ENCODE results near the gene ATP2A3.

The ATP2A3 gene

GRCh38 chr17:3973495-3974137 is 9.4 kb upstream of the ATP2A3 start:
- FAIRE-seq (no peak), DNase-seq (ENCODE audit: low spot score) (no peak)

- FAIRE-seq (no peak), DNase-seq (ENCODE audit: low spot score) (no peak)
Observed at GRCh38 chr17:3972931-3973330, 8.7 kb upstream of the ATP2A3 start.

DNA sequence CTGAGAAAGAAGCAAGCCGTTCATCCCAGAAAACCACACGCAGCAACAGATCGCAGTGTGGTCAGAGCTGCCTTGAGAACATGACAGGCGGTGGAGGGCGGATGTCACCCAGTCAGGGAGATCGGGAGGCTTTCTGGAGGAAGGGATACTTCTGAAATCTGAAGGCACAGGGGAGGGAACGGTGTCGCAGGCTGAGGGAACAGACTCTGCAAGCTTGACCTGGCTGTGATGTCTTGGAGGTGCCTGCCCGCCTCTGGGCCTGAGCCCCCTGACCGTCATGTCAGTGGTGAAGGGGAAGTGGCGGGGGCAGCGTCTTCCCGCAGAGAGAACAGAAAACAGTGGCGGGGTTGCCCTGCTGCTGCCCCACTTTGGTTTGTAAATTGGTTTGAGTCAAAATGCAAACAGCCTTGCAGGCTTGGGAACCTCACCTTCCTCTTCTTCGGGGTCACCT is 8.1 kb upstream of the ATP2A3 start:
- no peak for FAIRE-seq
- no peak for DNase-seq (ENCODE audit: low spot score)

- no peak for FAIRE-seq
- no peak for DNase-seq (ENCODE audit: low spot score)
Observed at GRCh38 chr17:3970668-3971067, 6.4 kb upstream of the ATP2A3 start.

GRCh38 chr17:3969963-3970362 is 5.7 kb upstream of the ATP2A3 start:
- DNase-seq (ENCODE audit: low spot score) (no peak), FAIRE-seq (no peak)

- no peak for FAIRE-seq
Observed at GRCh38 chr17:3968886-3969524, 4.8 kb upstream of the ATP2A3 start.

DNA sequence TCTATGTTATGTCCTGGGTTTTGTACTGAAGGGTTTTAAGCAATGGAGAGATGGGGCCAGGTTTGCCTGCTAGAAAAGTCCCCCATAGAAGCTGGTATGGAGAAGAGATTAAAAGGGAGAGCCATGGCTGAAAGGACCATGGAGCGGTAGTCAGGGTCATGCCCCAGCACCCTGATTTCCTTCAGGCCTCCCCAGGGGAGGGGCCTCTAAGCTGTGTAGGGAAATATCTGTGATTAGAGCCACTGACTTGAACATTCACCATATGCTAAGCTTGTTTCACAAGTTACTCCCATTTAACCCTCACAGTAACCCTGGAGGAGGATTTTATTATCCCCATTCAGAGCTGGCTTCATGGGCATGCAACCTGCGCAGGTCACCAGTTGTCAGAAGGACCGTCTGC is 3.8 kb upstream of the ATP2A3 start:
- FAIRE-seq (no peak), DNase-seq (ENCODE audit: low spot score) (no peak)

More at GRCh38 chr17:3968886-3969524, 4.8 kb upstream of the ATP2A3 start:
- no peak for DNase-seq (ENCODE audit: low spot score)

GRCh38 chr17:3966720-3967363 is 2.6 kb upstream of the ATP2A3 start:
- FAIRE-seq (no peak), DNase-seq (ENCODE audit: low spot score) (no peak)

GRCh38 chr17:3965118-3965800 is 1.0 kb upstream of the ATP2A3 start:
- FAIRE-seq (no peak), DNase-seq (ENCODE audit: low spot score) (peak; percentile 81)

GRCh38 chr17:3963237-3964201 is 718 bp downstream of the ATP2A3 start:
- no peak for DNase-seq (ENCODE audit: low spot score)
- no peak for FAIRE-seq

GRCh38 chr17:3962965-3963236 is 1.3 kb downstream of the ATP2A3 start:
- DNase-seq (ENCODE audit: low spot score) (no peak), FAIRE-seq (no peak)

GRCh38 chr17:3962217-3962964 is 1.8 kb downstream of the ATP2A3 start:
- FAIRE-seq (no peak), DNase-seq (ENCODE audit: low spot score) (no peak)

- no peak for FAIRE-seq
- no peak for DNase-seq (ENCODE audit: low spot score)
Observed at GRCh38 chr17:3961564-3962047, 2.6 kb downstream of the ATP2A3 start.

DNA sequence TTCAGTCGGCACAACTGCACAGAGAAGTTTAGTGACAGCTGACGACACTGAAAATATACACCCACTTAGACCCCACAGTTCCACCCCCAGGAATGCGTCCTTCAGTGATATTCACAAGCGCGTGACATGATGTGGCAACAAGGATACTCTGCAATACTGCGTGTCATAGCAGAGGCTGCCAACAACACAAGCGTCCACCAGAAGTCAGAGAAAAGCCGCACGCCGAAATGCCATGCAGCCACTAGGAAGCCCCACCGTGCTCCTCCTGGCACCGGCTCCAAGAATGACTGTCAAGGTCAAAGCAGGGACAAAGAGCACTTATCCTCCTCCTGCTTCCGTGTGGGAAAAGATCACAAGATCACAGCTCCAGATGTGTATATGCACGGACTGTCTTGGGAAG is 3.5 kb downstream of the ATP2A3 start:
- no peak for FAIRE-seq
- no peak for DNase-seq (ENCODE audit: low spot score)

- no peak for DNase-seq (ENCODE audit: low spot score)
Observed at GRCh38 chr17:3959921-3960601, 4.2 kb downstream of the ATP2A3 start.

DNA sequence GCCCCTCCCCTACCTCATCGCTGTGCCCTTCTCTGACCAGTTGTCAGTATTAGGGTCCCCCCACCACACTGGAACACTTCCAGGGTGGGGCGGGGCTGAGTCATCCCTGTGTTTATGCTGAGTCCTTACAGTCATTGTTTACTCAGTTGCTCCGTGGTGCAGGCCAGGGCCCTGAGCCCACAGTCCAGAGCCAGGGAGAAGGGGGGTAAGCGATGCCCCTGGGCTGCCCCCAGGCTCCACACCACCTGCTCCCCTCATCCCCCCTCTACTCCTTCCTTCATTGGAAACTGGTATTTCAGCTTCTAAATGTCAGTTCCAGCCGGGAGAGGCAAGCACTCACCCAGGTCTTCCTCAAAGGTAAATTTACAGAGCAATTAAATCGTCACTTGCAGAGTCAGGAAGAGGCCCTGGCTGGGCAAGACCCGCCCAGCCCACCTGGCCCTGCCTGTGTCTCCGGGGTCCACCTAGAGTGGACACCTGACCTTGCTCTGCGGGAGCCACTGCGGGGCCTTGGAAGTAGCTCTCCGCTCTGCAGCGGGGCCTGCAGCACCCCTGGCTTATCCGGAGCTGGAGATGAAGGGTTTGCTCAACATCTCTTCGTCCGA is 4.8 kb downstream of the ATP2A3 start:
- DNase-seq (ENCODE audit: low spot score) (peak; percentile 44), FAIRE-seq (no peak)

More at GRCh38 chr17:3959921-3960601, 4.2 kb downstream of the ATP2A3 start:
- FAIRE-seq = no peak

- FAIRE-seq (no peak), DNase-seq (ENCODE audit: low spot score) (no peak)
Observed at GRCh38 chr17:3957735-3958599, 6.3 kb downstream of the ATP2A3 start.

- FAIRE-seq = no peak
- no peak for DNase-seq (ENCODE audit: low spot score)
Observed at GRCh38 chr17:3956983-3957382, 7.3 kb downstream of the ATP2A3 start.
